ENCODE measurements around the gene CCDC117.

DNA sequence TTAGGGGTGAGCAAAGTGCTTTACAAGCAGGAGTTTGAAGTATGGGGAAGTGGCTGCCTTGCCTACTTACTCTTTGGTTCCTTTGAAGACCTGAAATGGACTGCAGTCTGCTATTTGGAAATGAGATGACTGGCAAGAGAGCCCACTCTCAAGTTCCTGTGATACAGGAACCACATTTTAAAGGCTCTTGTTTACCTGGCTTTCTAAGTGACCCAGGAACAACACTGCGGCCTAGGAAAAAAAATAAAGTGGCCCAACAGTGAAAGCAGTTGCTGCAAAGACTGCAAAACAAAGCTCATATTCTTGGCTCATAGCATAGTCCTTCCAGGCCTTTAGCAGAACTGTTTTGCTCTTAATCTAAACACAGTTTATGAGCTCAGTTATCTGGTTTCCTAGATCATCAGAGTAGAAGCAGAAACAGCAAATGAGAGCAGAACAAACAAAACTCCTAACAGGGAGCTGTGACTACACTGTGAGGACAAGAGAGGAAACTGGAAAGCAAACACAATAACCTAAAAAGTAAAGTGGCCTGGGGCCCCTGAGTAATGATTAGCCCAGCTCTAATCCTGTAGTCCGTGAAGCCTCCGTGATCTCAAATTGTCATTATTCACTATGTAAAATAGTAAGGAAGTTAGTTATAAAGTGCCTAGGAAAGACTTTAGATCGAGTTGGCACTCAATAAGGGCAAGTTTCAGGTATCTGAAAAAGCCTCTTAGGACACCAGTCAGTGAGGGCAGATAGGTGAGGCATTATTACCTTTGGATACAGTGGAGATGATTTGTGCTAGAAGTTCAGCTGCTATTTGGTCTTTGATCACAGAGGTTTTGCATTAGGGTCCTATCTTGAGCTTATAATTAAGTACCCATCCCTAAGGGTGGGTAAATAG lies 11.5 kb downstream of the CCDC117 start:
- TF ChIP-seq EP300 (IDR thresholded peaks at IDR 0.05): no peak
- TF ChIP-seq, protein P1, sequence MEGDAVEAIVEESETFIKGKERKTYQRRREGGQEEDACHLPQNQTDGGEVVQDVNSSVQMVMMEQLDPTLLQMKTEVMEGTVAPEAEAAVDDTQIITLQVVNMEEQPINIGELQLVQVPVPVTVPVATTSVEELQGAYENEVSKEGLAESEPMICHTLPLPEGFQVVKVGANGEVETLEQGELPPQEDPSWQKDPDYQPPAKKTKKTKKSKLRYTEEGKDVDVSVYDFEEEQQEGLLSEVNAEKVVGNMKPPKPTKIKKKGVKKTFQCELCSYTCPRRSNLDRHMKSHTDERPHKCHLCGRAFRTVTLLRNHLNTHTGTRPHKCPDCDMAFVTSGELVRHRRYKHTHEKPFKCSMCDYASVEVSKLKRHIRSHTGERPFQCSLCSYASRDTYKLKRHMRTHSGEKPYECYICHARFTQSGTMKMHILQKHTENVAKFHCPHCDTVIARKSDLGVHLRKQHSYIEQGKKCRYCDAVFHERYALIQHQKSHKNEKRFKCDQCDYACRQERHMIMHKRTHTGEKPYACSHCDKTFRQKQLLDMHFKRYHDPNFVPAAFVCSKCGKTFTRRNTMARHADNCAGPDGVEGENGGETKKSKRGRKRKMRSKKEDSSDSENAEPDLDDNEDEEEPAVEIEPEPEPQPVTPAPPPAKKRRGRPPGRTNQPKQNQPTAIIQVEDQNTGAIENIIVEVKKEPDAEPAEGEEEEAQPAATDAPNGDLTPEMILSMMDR (IDR thresholded peaks at IDR 0.05): no peak
